Keratinocyte (primary cell): Measurements from ENCODE around the gene CSGALNACT2. TPM values are rescaled to one million over a fixed set of nuclear protein-coding genes. Genes with fewer than 3 reads are reported as not detected.

ENCODE experiments used
- DNase-seq: peaks from one replicate; pipeline ENCODE4 v3.0.0-alpha.2; 2011; ENCODE audit warnings: low read depth, missing footprints, low spot score
- FAIRE-seq: peaks from 2 replicates; lab custom pipeline; 2011; peaks lifted over from hg19 to GRCh38; lab: Jason Lieb, UNC
- H2AFZ ChIP-seq: 2 replicates; pipeline ENCODE4 v1.6.0; 2012; ENCODE audit warnings: low read length, control low read depth, inconsistent platforms; ENCODE audit not compliant: control insufficient read depth
- H3K27ac ChIP-seq: 2 replicates; pipeline ENCODE4 v1.5.1; 2011; ENCODE audit warnings: low read length; ENCODE audit not compliant: control insufficient read depth, insufficient read depth
- H3K27me3 ChIP-seq: 3 replicates; pipeline ENCODE4 v1.6.0; 2011; ENCODE audit warnings: low read length; ENCODE audit not compliant: control insufficient read depth, insufficient read depth; ENCODE audit errors: extremely low read depth
- H3K36me3 ChIP-seq, 2 experiments: 2 replicates in 1 of 2; 3 replicates in 1 of 2; pipeline ENCODE4 v1.5.1; 2011; ENCODE audit warnings: low read length in 2 of 2, mild to moderate bottlenecking in 1 of 2; ENCODE audit not compliant: control insufficient read depth in 2 of 2, insufficient read depth in 2 of 2; ENCODE audit errors: extremely low read depth in 1 of 2
- H3K4me1 ChIP-seq: 3 replicates; pipeline ENCODE4 v1.5.1; 2011; ENCODE audit warnings: low read length; ENCODE audit not compliant: control insufficient read depth, insufficient read depth; ENCODE audit errors: extremely low read depth
- H3K4me2 ChIP-seq: 3 replicates; pipeline ENCODE4 v1.6.0; 2011; ENCODE audit warnings: low read depth, low read length; ENCODE audit not compliant: control insufficient read depth, insufficient read depth; ENCODE audit errors: extremely low read depth
- H3K4me3 ChIP-seq, 3 experiments: fragments of 200-600 bp in 1 of 3; sonication (generic) in 1 of 3; 2 replicates in 2 of 3; 3 replicates in 1 of 3; pipeline ENCODE4 v1.5.1; 2011 to 2016; ENCODE audit warnings: low read length in 3 of 3, mild to moderate bottlenecking in 3 of 3, control low read depth in 2 of 3, inconsistent platforms in 1 of 3, low read depth in 1 of 3, mixed read lengths in 1 of 3, mixed run types in 1 of 3, moderate library complexity in 1 of 3; ENCODE audit not compliant: control insufficient read depth in 2 of 3, insufficient read depth in 2 of 3; ENCODE audit errors: extremely low read depth in 1 of 3
- H3K79me2 ChIP-seq: 2 replicates; pipeline ENCODE4 v1.6.0; 2012; ENCODE audit warnings: low read length; ENCODE audit not compliant: control insufficient read depth, insufficient read depth
- H3K9ac ChIP-seq: 3 replicates; pipeline ENCODE4 v1.6.0; 2011; ENCODE audit warnings: low read length; ENCODE audit not compliant: control insufficient read depth, insufficient read depth; ENCODE audit errors: extremely low read depth
- H3K9me1 ChIP-seq: 3 replicates; pipeline ENCODE4 v1.6.0; 2011; ENCODE audit warnings: low read length; ENCODE audit not compliant: control insufficient read depth, insufficient read depth; ENCODE audit errors: extremely low read depth
- H3K9me3 ChIP-seq: 2 replicates; pipeline ENCODE4 v1.5.1; 2012; ENCODE audit warnings: low read depth, low read length; ENCODE audit not compliant: control insufficient read depth
- H4K20me1 ChIP-seq: 3 replicates; pipeline ENCODE4 v1.6.0; 2011; ENCODE audit warnings: low read length; ENCODE audit not compliant: control insufficient read depth, insufficient read depth; ENCODE audit errors: extremely low read depth
- EZH2 ChIP-seq: IDR thresholded peaks from one replicate; pipeline ENCODE4 v1.6.1; 2012; ENCODE audit warnings: inconsistent platforms, mild to moderate bottlenecking, low read length, moderate library complexity
- dilution Hi-C: fragments of 300-500 bp; cut with MboI; formaldehyde crosslinking; loops from one replicate; pipeline ENCODE4 v1.7.0; 2020; ENCODE audit warnings: low sequenced_read_pairs; ENCODE audit not compliant: extremely low pct_ligation_motif_present
- polyA plus RNA-seq, 5 experiments: library from polyadenylated mRNA; depleted of rRNA in 3 of 5; stranded (reverse) in 3 of 5; stranded (forward) in 1 of 5; unstranded in 1 of 5; fragments of >200 nt; gene quantifications; 1 replicate in 1 of 5; 2 replicates in 3 of 5; 3 replicates in 1 of 5; pipeline versions ENCODE4 v1.2.1 to v1.2.3, GENCODE V29; 2011 to 2012; ENCODE audit warnings: missing spikeins in 2 of 5, low read depth in 1 of 5, low replicate concordance in 1 of 5
- TF ChIP-seq, protein P1 (sequence below), 3 experiments: IDR thresholded peaks in 1 of 3; conservative IDR thresholded peaks in 1 of 3; optimal IDR thresholded peaks in 1 of 3; 2 replicates in 2 of 3; 3 replicates in 1 of 3; pipeline versions ENCODE3 to v1.5.1; 2011; ENCODE audit warnings: low read length in 3 of 3, mild to moderate bottlenecking in 3 of 3, moderate library complexity in 2 of 3, control low read depth in 1 of 3, inconsistent platforms in 1 of 3; ENCODE audit not compliant: insufficient read depth in 2 of 3; ENCODE audit errors: extremely low read depth in 1 of 3

CSGALNACT2 gene
- polyA plus RNA-seq, 1 donor (not counting 4 experiments of a cell fraction or from before 2014, with no cell fraction given) = 19.7 TPM

GRCh38 chr10:43120929-43121314, 17.3 kb upstream of the CSGALNACT2 start:
- dilution Hi-C loops = no loop called here
- H3K9me1 ChIP-seq = no peaks in the 10 kb centered on the region
- no peak overlapping the region for H2AFZ ChIP-seq
- no peak for DNase-seq
- no peak overlapping the region for H3K4me3 ChIP-seq
- H3K79me2 ChIP-seq = no peaks in the 10 kb centered on the region
- no peaks in the 10 kb centered on the region for H3K4me1 ChIP-seq
- no peak for TF ChIP-seq EZH2
- TF ChIP-seq, protein P1, sequence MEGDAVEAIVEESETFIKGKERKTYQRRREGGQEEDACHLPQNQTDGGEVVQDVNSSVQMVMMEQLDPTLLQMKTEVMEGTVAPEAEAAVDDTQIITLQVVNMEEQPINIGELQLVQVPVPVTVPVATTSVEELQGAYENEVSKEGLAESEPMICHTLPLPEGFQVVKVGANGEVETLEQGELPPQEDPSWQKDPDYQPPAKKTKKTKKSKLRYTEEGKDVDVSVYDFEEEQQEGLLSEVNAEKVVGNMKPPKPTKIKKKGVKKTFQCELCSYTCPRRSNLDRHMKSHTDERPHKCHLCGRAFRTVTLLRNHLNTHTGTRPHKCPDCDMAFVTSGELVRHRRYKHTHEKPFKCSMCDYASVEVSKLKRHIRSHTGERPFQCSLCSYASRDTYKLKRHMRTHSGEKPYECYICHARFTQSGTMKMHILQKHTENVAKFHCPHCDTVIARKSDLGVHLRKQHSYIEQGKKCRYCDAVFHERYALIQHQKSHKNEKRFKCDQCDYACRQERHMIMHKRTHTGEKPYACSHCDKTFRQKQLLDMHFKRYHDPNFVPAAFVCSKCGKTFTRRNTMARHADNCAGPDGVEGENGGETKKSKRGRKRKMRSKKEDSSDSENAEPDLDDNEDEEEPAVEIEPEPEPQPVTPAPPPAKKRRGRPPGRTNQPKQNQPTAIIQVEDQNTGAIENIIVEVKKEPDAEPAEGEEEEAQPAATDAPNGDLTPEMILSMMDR (optimal IDR thresholded peaks at IDR 0.05 in 1 of 3, IDR thresholded peaks at IDR 0.05 in 1 of 3, conservative IDR thresholded peaks at IDR 0.05 in 1 of 3; ENCODE audit: extremely low read depth in 1 of 3, insufficient read depth in 2 of 3, low read length in 3 of 3) = no peak
- no peaks in the 10 kb centered on the region for H3K27me3 ChIP-seq
- no peaks in the 10 kb centered on the region for H4K20me1 ChIP-seq
- FAIRE-seq = no peak
- H3K4me2 ChIP-seq = no peak overlapping the region
- no peaks in the 10 kb centered on the region for H3K36me3 ChIP-seq
- no peak overlapping the region for H3K27ac ChIP-seq
- H3K9me3 ChIP-seq = no peaks in the 10 kb centered on the region
- no peak overlapping the region for H3K9ac ChIP-seq

GRCh38 chr10:43121444-43121843, 16.8 kb upstream of the CSGALNACT2 start:
- no peak overlapping the region for H3K4me2 ChIP-seq
- no peak for TF ChIP-seq EZH2
- TF ChIP-seq, protein P1 (optimal IDR thresholded peaks at IDR 0.05 in 1 of 3, IDR thresholded peaks at IDR 0.05 in 1 of 3, conservative IDR thresholded peaks at IDR 0.05 in 1 of 3; ENCODE audit: extremely low read depth in 1 of 3, insufficient read depth in 2 of 3, low read length in 3 of 3) = no peak
- H3K27me3 ChIP-seq = no peaks in the 10 kb centered on the region
- no peaks in the 10 kb centered on the region for H3K36me3 ChIP-seq
- DNase-seq (no peak), FAIRE-seq (no peak)
- no peaks in the 10 kb centered on the region for H3K9me3 ChIP-seq
- H3K4me1 ChIP-seq = no peaks in the 10 kb centered on the region
- no peak overlapping the region for H3K4me3 ChIP-seq
- dilution Hi-C loops = no loop called here
- H3K9ac ChIP-seq = no peak overlapping the region
- no peak overlapping the region for H2AFZ ChIP-seq
- no peak overlapping the region for H3K27ac ChIP-seq
- H3K79me2 ChIP-seq = no peaks in the 10 kb centered on the region
- no peaks in the 10 kb centered on the region for H4K20me1 ChIP-seq
- H3K9me1 ChIP-seq = no peaks in the 10 kb centered on the region
